GM23338 (cell line): ENCODE data around the gene MAPT. TPM values are rescaled to one million over a fixed set of nuclear protein-coding genes. Genes with fewer than 3 reads are reported as not detected.

ENCODE experiments used
- ATAC-seq: fragments of 200-7000 bp; cut with Tn5 transposase; 3 replicates; pipeline ENCODE4 v1.9.1; 2020
- DNase-seq: peaks from one replicate; pipeline ENCODE4 v3.0.0-alpha.2; 2015; ENCODE audit warnings: low spot score
- H2AFZ ChIP-seq: fragments of 200-600 bp; sonication (generic); 2 replicates; pipeline ENCODE4 v1.8.0; 2016; ENCODE audit warnings: antibody characterized with exemption, mild to moderate bottlenecking, moderate library complexity
- H3F3A ChIP-seq: fragments of 200-600 bp; sonication (generic); replicated peaks from 2 replicates; pipeline ENCODE4 v1.8.0; 2017; ENCODE audit warnings: antibody characterized with exemption, mixed run types, low read depth
- H3K27ac ChIP-seq: fragments of 200-600 bp; sonication (generic); 2 replicates; pipeline ENCODE4 v1.6.1; 2016; ENCODE audit warnings: low read depth
- H3K27me3 ChIP-seq: fragments of 200-600 bp; sonication (generic); 2 replicates; pipeline ENCODE4 v1.8.0; 2016; ENCODE audit warnings: mild to moderate bottlenecking, mixed run types, moderate library complexity; ENCODE audit not compliant: insufficient read depth
- H3K36me3 ChIP-seq: fragments of 200-600 bp; sonication (generic); 2 replicates; pipeline ENCODE4 v1.8.0; 2016; ENCODE audit warnings: mild to moderate bottlenecking; ENCODE audit not compliant: insufficient read depth
- H3K4me1 ChIP-seq: fragments of 200-600 bp; sonication (generic); 2 replicates; pipeline ENCODE4 v1.8.0; 2016; ENCODE audit warnings: mild to moderate bottlenecking, moderate library complexity; ENCODE audit not compliant: insufficient read depth
- H3K4me2 ChIP-seq: fragments of 200-600 bp; sonication (generic); 2 replicates; pipeline ENCODE4 v1.7.1; 2017; ENCODE audit warnings: mixed run types
- H3K4me3 ChIP-seq: fragments of 200-600 bp; sonication (generic); 2 replicates; pipeline ENCODE4 v1.6.1; 2016; ENCODE audit warnings: mixed run types
- H3K79me2 ChIP-seq: fragments of 200-600 bp; sonication (generic); replicated peaks from 2 replicates; pipeline ENCODE4 v1.8.0; 2017; ENCODE audit warnings: mild to moderate bottlenecking; ENCODE audit not compliant: insufficient read depth
- H3K9me2 ChIP-seq: fragments of 200-600 bp; sonication (generic); 2 replicates; pipeline ENCODE4 v1.8.0; 2017; ENCODE audit not compliant: insufficient read depth
- H4K20me1 ChIP-seq: fragments of 200-600 bp; sonication (generic); replicated peaks from 2 replicates; pipeline ENCODE4 v1.8.0; 2017; ENCODE audit warnings: mild to moderate bottlenecking; ENCODE audit not compliant: insufficient read depth
- H3K27ac Mint-ChIP-seq: 2 replicates; pipeline ENCODE4 v1.8.0; 2020; ENCODE audit warnings: inconsistent platforms, mild to moderate bottlenecking, moderate library complexity, mixed read lengths
- H3K27me3 Mint-ChIP-seq: 3 replicates; pipeline ENCODE4 v1.8.0; 2022; ENCODE audit warnings: low read depth, mild to moderate bottlenecking, moderate library complexity, mixed read lengths, inconsistent platforms; ENCODE audit not compliant: insufficient read depth, poor library complexity
- H3K36me3 Mint-ChIP-seq: 3 replicates; pipeline ENCODE4 v1.8.0; 2021; ENCODE audit warnings: low read depth, mild to moderate bottlenecking, inconsistent platforms, moderate library complexity, mixed read lengths
- H3K4me1 Mint-ChIP-seq: 3 replicates; pipeline ENCODE4 v1.8.0; 2020; ENCODE audit warnings: mild to moderate bottlenecking, inconsistent platforms, mixed read lengths
- H3K4me3 Mint-ChIP-seq: 3 replicates; pipeline ENCODE4 v1.8.0; 2021; ENCODE audit warnings: moderate library complexity, mild to moderate bottlenecking, inconsistent platforms, mixed read lengths
- H3K9me3 Mint-ChIP-seq: 3 replicates; pipeline ENCODE4 v1.8.0; 2020; ENCODE audit warnings: moderate library complexity, mild to moderate bottlenecking, inconsistent platforms, mixed read lengths
- CREB1 ChIP-seq: fragments of 250-450 bp; sonication (Bioruptor Pico); IDR thresholded peaks from 2 replicates; pipeline ENCODE4 v1.5.0; 2020; ENCODE audit warnings: low read depth, mild to moderate bottlenecking, moderate library complexity
- NANOG ChIP-seq: IDR thresholded peaks from 2 replicates; pipeline ENCODE4 v1.6.1; 2016; ENCODE audit warnings: antibody characterized with exemption, borderline replicate concordance
- REST ChIP-seq: IDR thresholded peaks from one replicate; pipeline ENCODE4 v1.6.1; 2018; ENCODE audit warnings: antibody characterized with exemption; ENCODE audit not compliant: unreplicated experiment
- STAT1 ChIP-seq: IDR thresholded peaks from one replicate; pipeline ENCODE4 v1.6.1; 2016; ENCODE audit warnings: antibody characterized with exemption; ENCODE audit not compliant: unreplicated experiment
- ZNF114 ChIP-seq: fragments of 250-450 bp; sonication (Bioruptor Pico); IDR thresholded peaks from 2 replicates; pipeline ENCODE4 v1.5.0; 2020; ENCODE audit warnings: mild to moderate bottlenecking, moderate library complexity
- ZNF462 ChIP-seq: fragments of 250-450 bp; sonication (Bioruptor Pico); IDR thresholded peaks from 2 replicates; pipeline ENCODE4 v1.5.0; 2020; ENCODE audit warnings: mild to moderate bottlenecking, moderate library complexity
- polyA plus RNA-seq: library from polyadenylated mRNA; unstranded; fragments of >200 nt; fragmentation: Nextera tagmentation; extraction: Ambion mirVana; gene quantifications from 2 replicates; pipeline ENCODE4 v1.2.1, GENCODE V29; 2016
- total RNA-seq: library from RNA; depleted of rRNA; stranded (reverse); fragments of >200 nt; shearing (Covaris generic); gene quantifications from 2 replicates; pipeline ENCODE4 v1.2.3, GENCODE V29; 2014
- TF ChIP-seq, protein P1 (sequence below): IDR thresholded peaks from 2 replicates; pipeline ENCODE4 v1.6.1; 2016; ENCODE audit warnings: antibody characterized with exemption

MAPT gene
- total and polyA plus RNA-seq, 2 experiments from 2014 or later, result 1.1 to 2.1 TPM

DNA sequence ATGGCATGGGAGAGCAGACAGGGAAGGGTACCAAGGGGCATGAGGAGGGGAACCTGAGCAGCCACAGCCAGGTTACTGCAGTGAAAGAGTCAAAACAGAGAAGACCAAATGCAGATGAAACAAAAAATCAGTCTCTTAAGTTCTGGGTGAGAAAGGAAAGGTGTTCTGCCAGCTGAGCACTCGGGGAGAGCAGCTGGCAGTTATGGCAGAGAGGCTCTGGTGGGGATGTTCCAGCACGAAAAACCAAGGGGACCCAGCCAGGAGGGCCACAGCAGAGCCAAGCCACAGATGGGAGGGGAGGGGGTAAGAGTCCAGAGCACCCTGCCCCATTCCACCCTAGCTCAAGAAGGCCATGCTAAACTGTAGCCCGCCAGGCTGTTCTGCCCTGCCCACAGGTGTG lies 136.4 kb downstream of the MAPT start:
- Histone ChIP-seq H2AFZ (no peak overlapping the region), H4K20me1 (peaks cover 11% of the 10 kb centered on the region), H3K27me3 (no peaks in the 10 kb centered on the region), H3K27ac (no peak overlapping the region), H3F3A (peaks cover 18% of the 10 kb centered on the region), H3K4me3 (no peak overlapping the region), H3K4me2 (no peak overlapping the region), H3K9me2 (no peaks in the 10 kb centered on the region), H3K36me3 (peaks cover 34% of the 10 kb centered on the region), H3K4me1 (peaks cover 41% of the 10 kb centered on the region), H3K79me2 (no peaks in the 10 kb centered on the region)
- DNase-seq (no peak), ATAC-seq (no peak)
- peaks cover 24% of the 10 kb centered on the region for H3K27me3 Mint-ChIP-seq
- no peak overlapping the region for H3K4me3 Mint-ChIP-seq
- no peak for TF ChIP-seq NANOG
- TF ChIP-seq REST, result no peak
- no peak for TF ChIP-seq STAT1
- no peak for TF ChIP-seq CREB1 (CRISPR knock-in tag)
- TF ChIP-seq, protein P1, sequence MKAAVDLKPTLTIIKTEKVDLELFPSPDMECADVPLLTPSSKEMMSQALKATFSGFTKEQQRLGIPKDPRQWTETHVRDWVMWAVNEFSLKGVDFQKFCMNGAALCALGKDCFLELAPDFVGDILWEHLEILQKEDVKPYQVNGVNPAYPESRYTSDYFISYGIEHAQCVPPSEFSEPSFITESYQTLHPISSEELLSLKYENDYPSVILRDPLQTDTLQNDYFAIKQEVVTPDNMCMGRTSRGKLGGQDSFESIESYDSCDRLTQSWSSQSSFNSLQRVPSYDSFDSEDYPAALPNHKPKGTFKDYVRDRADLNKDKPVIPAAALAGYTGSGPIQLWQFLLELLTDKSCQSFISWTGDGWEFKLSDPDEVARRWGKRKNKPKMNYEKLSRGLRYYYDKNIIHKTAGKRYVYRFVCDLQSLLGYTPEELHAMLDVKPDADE, result no peak
- no peak overlapping the region; the same call in 1 of the 2 replicates for H3K27ac Mint-ChIP-seq
- H3K4me1 Mint-ChIP-seq, result peaks cover 45% of the 10 kb centered on the region
- H3K9me3 Mint-ChIP-seq, result no peaks in the 10 kb centered on the region
- peaks cover 69% of the 10 kb centered on the region for H3K36me3 Mint-ChIP-seq

DNA sequence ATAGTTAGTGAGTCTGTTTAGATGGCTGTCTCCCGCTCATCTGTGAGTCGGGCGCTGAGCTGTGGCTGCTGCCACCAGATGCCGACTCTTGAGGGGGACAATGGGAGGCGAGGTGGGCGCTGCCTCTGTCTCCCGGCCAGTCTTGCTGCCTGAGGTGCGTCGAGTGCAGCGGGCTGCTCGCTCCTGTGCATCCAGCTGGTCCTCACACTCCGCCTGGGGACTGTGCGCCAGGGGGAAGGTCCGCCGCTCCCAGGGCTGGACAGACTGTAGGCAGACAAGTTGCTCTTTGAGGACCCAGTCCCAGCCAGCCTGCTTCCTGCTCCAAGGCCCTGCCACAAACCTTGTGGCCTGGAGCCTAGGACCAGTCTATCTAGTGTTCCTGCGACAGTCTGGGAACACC lies 137.1 kb downstream of the MAPT start:
- Histone ChIP-seq H3K4me3 (no peak overlapping the region), H3K79me2 (no peaks in the 10 kb centered on the region), H3F3A (peaks cover 18% of the 10 kb centered on the region), H3K4me2 (no peak overlapping the region), H3K9me2 (no peaks in the 10 kb centered on the region), H3K36me3 (peaks cover 39% of the 10 kb centered on the region), H3K4me1 (peaks cover 34% of the 10 kb centered on the region), H2AFZ (no peak overlapping the region), H4K20me1 (peaks cover 14% of the 10 kb centered on the region), H3K27ac (no peak overlapping the region), H3K27me3 (no peaks in the 10 kb centered on the region)
- Mint-ChIP-seq H3K27ac (no peak overlapping the region), H3K4me3 (no peak overlapping the region), H3K36me3 (peaks cover 72% of the 10 kb centered on the region), H3K9me3 (no peaks in the 10 kb centered on the region), H3K4me1 (peaks cover 38% of the 10 kb centered on the region), H3K27me3 (peaks cover 21% of the 10 kb centered on the region)
- ATAC-seq (no peak), DNase-seq (no peak)
- TF ChIP-seq REST (no peak), ZNF114 (CRISPR knock-in tag) (no peak), ZNF462 (CRISPR knock-in tag) (no peak), STAT1 (no peak), NANOG (no peak)
